Measurements from ENCODE around the gene COBLL1. TPM values are rescaled to one million over a fixed set of nuclear protein-coding genes. Genes with fewer than 3 reads are reported as not detected.
A peak's percentile ranks its signal among the peaks of the same experiment; 100 is the strongest.
"Not testable (repeated sequence)": the region's sequence is repeated elsewhere in the genome, so short reads cannot be mapped to it uniquely, and the experiment has no call there.

The COBLL1 gene
- total RNA-seq, 1 experiment from 2014 or later = 16.2 TPM

- DNase-seq = no peak
- Histone ChIP-seq H3K36me3 (no peaks in the 10 kb centered on the region), H3K27me3 (no peaks in the 10 kb centered on the region), H3K9me3 (replicated peaks) (no peaks in the 10 kb centered on the region), H3K4me1 (no peaks in the 10 kb centered on the region; the same call in 1 of the 2 replicates), H3K4me3 (no peak overlapping the region), H3K27ac (no peak overlapping the region)
These were observed 27.2 kb upstream of the COBLL1 start for GRCh38 chr2:164868563-164869419.

- Histone ChIP-seq H3K4me1 (no peaks in the 10 kb centered on the region; the same call in 1 of the 2 replicates), H3K36me3 (no peaks in the 10 kb centered on the region), H3K27me3 (no peaks in the 10 kb centered on the region), H3K9me3 (replicated peaks) (no peaks in the 10 kb centered on the region), H3K4me3 (no peak overlapping the region), H3K27ac (no peak overlapping the region)
- DNase-seq = no peak
These were observed 26.3 kb upstream of the COBLL1 start for GRCh38 chr2:164867779-164868397.

DNA sequence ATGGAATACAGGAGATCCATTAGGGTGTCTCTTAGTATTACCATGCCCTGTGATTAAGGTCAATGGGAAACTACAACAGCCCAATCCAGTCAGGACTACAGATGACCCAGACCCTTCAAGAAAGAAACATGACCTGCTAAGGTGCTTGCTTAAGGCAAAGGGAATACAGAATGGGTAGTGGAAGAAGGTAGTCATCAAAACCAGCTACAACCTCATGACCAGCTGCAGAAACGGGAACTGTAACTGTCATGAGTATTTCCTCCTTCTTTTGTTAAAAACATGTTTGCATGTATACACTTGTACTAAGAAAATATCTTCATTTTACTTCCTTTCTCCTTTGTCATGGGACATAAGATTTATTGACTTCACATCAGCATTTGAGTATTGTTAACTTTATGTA is 24.8 kb upstream of the COBLL1 start:
- H3K9me3 ChIP-seq (replicated peaks); H3K36me3 ChIP-seq; H3K27me3 ChIP-seq; H3K4me3 ChIP-seq; H3K4me1 ChIP-seq; DNase-seq; H3K27ac ChIP-seq: not testable (repeated sequence)

DNA sequence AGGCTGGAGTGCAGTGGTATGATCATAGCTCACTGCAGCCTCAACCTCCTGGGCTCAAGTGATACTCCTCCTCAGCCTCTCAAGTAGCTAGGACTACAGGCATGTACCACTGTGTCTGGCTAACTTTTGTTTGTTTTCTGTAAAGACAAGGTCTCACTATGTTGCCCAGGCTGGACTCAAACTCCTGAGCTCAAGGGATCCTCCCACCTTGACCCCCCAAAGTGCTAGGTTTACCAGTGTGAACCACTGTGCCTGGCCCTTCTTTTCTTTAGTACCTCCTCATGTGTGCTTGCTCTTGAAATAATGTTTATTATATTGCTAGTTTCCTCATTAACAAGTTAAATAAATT is 19.0 kb upstream of the COBLL1 start:
- Histone ChIP-seq H3K27ac (no peak overlapping the region), H3K27me3 (no peaks in the 10 kb centered on the region), H3K4me3 (no peak overlapping the region), H3K9me3 (replicated peaks) (no peaks in the 10 kb centered on the region), H3K4me1 (0 out of 2 replicates have a peak, but pooled peaks cover 3% of the 10 kb centered on the region), H3K36me3 (no peaks in the 10 kb centered on the region)
- DNase-seq = no peak

DNA sequence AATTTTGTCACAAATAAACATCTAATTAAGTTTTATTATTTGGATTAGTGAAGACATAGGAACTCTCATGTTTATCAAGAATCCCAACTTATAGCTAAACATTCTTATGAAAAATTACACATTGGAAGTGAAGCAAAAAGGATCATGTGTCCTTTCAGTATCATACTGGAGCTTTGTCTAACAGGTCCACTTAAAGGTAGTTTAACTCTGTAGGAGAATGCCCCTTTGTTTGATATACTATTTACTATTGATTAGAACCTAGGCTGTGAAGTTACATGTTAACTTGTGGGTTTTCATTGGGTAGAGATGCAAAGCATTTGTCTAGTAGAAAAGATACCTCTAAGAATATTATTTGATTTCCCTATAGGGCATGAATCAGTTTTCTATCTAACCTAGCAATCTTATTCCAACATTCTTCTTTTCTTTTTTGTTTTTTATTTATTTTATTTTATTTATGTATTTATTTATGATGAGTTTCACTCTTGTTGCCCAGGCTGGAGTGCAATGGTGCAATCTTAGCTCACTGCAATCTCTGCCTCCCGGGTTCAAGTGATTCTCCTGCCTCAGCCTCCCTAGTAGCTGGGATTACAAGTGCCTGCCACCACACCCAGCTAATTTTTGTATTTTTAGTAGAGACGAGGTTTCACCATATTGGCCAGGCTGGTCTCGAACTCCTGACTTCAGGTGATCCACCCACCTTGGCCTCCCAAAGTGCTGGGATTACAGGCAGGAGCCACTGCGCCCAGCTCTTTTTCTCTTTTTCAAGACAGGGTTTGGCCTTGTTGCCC is 18.5 kb upstream of the COBLL1 start:
- H3K36me3 ChIP-seq; H3K4me3 ChIP-seq; DNase-seq; H3K27ac ChIP-seq; H3K4me1 ChIP-seq; H3K9me3 ChIP-seq (replicated peaks); H3K27me3 ChIP-seq: not testable (repeated sequence)

- DNase-seq = no peak
- H3K4me1 ChIP-seq = 0 out of 2 replicates have a peak, but pooled peaks cover 3% of the 10 kb centered on the region
- no peaks in the 10 kb centered on the region for H3K36me3 ChIP-seq
These were observed 17.7 kb upstream of the COBLL1 start for GRCh38 chr2:164859251-164859818.

GRCh38 chr2:164852086-164852485 is 10.5 kb upstream of the COBLL1 start:
- no peaks in the 10 kb centered on the region for H3K9me3 ChIP-seq (replicated peaks)
- no peak overlapping the region for H3K27ac ChIP-seq
- H3K4me1 ChIP-seq = no peaks in the 10 kb centered on the region
- no peak overlapping the region for H3K4me3 ChIP-seq
- H3K27me3 ChIP-seq = no peaks in the 10 kb centered on the region
- H3K36me3 ChIP-seq = no peaks in the 10 kb centered on the region
- no peak for DNase-seq

More at GRCh38 chr2:164859251-164859818, 17.7 kb upstream of the COBLL1 start:
- H3K4me3 ChIP-seq = no peak overlapping the region
- no peak overlapping the region for H3K27ac ChIP-seq
- H3K27me3 ChIP-seq = no peaks in the 10 kb centered on the region
- no peaks in the 10 kb centered on the region for H3K9me3 ChIP-seq (replicated peaks)

GRCh38 chr2:164850235-164850634 is 8.6 kb upstream of the COBLL1 start:
- Histone ChIP-seq H3K9me3 (replicated peaks) (no peaks in the 10 kb centered on the region), H3K27ac (no peak overlapping the region), H3K36me3 (no peaks in the 10 kb centered on the region), H3K27me3 (no peaks in the 10 kb centered on the region), H3K4me1 (no peaks in the 10 kb centered on the region), H3K4me3 (no peak overlapping the region)
- DNase-seq = no peak

- no peak for DNase-seq
- H3K27me3 ChIP-seq = no peaks in the 10 kb centered on the region
- no peaks in the 10 kb centered on the region for H3K36me3 ChIP-seq
- H3K4me1 ChIP-seq = no peaks in the 10 kb centered on the region
- no peaks in the 10 kb centered on the region for H3K9me3 ChIP-seq (replicated peaks)
- H3K4me3 ChIP-seq = no peak overlapping the region
- H3K27ac ChIP-seq = no peak overlapping the region
These were observed 7.9 kb upstream of the COBLL1 start for GRCh38 chr2:164849506-164849905.

- Histone ChIP-seq H3K36me3 (no peaks in the 10 kb centered on the region), H3K9me3 (replicated peaks) (no peaks in the 10 kb centered on the region), H3K27ac (no peak overlapping the region), H3K4me1 (no peaks in the 10 kb centered on the region), H3K27me3 (no peaks in the 10 kb centered on the region), H3K4me3 (no peak overlapping the region)
- DNase-seq = no peak
These were observed 6.5 kb upstream of the COBLL1 start for GRCh38 chr2:164847981-164848741.

DNA sequence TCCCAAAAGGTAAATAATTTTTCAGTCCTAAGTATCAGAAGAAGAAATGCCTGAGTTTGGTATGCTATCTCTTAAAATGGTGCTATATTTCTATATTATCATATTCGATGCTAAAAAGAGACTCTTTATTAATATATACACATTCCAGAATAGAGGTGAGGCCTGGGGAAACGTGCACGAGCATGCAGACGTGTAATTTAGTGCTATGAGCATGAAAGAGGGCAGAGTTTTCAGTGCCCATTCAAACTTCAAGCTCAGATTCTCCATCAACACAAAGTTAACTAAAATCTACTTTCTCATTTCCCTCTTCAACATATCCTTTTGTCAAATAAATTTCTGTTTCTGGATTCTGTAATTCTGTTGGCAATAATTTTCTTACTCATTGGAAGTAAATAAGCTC is 5.7 kb upstream of the COBLL1 start:
- no peak for DNase-seq
- no peak overlapping the region for H3K4me3 ChIP-seq
- no peaks in the 10 kb centered on the region for H3K9me3 ChIP-seq (replicated peaks)
- H3K4me1 ChIP-seq = no peaks in the 10 kb centered on the region
- H3K36me3 ChIP-seq = no peaks in the 10 kb centered on the region
- H3K27ac ChIP-seq = no peak overlapping the region
- H3K27me3 ChIP-seq = no peaks in the 10 kb centered on the region

- no peaks in the 10 kb centered on the region for H3K9me3 ChIP-seq (replicated peaks)
- H3K27me3 ChIP-seq = no peaks in the 10 kb centered on the region
- H3K4me3 ChIP-seq = no peak overlapping the region
- H3K27ac ChIP-seq = no peak overlapping the region
- H3K36me3 ChIP-seq = no peaks in the 10 kb centered on the region
- no peak for DNase-seq
- no peaks in the 10 kb centered on the region for H3K4me1 ChIP-seq
These were observed 4.7 kb upstream of the COBLL1 start for GRCh38 chr2:164846276-164846675.

DNA sequence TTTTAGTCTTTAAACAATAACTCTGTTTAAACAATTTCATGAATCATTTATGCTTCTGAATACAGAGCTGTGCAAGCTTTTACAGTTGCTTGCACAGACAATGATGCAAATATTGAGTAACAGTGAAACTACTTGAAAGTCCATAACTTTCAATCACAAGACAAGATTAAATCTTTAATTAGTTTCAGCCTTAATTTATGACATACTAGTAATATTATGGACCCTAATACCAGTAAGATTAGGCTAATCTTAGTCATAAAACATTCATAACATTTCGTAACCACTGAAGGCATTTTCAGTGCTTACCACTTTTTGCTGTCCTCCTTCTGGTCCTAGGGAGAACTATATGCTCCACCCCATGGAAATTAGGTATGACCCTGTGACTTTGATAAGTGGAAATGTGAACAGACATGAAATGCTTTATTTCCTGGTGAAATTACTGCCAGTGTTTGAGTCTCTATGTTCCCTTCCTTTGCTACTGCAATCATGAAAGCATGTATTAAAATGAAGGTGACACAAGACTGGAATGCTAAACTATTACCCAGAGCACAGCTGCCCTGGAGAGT is 1.8 kb upstream of the COBLL1 start:
- Histone ChIP-seq H3K9me3 (replicated peaks) (no peaks in the 10 kb centered on the region), H3K27ac (no peak overlapping the region), H3K36me3 (no peaks in the 10 kb centered on the region), H3K27me3 (no peaks in the 10 kb centered on the region), H3K4me3 (no peak overlapping the region), H3K4me1 (0 out of 2 replicates have a peak, but pooled peaks cover 2% of the 10 kb centered on the region)
- no peak for DNase-seq

DNA sequence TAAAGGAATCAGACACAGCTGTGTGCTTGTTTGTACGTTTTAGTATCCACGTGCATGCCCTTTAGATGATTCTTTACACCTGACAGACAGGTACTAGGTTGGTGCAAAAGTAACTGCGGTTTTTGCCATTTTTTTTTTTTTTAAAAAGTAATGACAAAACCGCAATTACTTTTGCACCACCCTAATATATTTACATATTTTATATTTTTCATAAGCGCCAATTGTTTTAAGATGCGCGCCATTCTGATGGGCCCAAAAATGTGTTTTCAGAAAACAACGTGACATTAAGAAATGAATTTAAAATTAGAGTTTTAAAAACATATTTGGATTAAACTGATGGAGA is 972 bp upstream of the COBLL1 start:
- no peaks in the 10 kb centered on the region for H3K27me3 ChIP-seq
- no peaks in the 10 kb centered on the region for H3K36me3 ChIP-seq
- H3K4me3 ChIP-seq = peak overlapping the region; percentile 79
- no peaks in the 10 kb centered on the region for H3K9me3 ChIP-seq (replicated peaks)
- 0 out of 2 replicates have a peak, but pooled peaks cover 2% of the 10 kb centered on the region for H3K4me1 ChIP-seq
- H3K27ac ChIP-seq = no peak overlapping the region
- no peak for DNase-seq
